Calu3 (cell line): Measurements from ENCODE around the gene NCBP3. TPM values are rescaled to one million over a fixed set of nuclear protein-coding genes. Genes with fewer than 3 reads are reported as not detected.

Source experiments
- BruUV-seq: library from RNA; stranded (reverse); fragments of 400-500 nt; replicated peaks from 2 replicates; lab custom pipeline; 2021; lab: Mats Ljungman, UMichigan
- CTCF ChIA-PET: fragments of 300-600 bp; sonication (Branson Sonifier 250); formaldehyde crosslinking; loops from one replicate; lab custom pipeline; 2022; ENCODE audit warnings: antibody characterized with exemption; lab: Charles Lee
- DNase-seq: peaks from one replicate; pipeline ENCODE4 v3.0.0; 2022
- H3K27ac Mint-ChIP-seq: one replicate; pipeline ENCODE4 v1.8.0; 2022; ENCODE audit warnings: mixed read lengths; ENCODE audit not compliant: unreplicated experiment
- H3K27me3 Mint-ChIP-seq: one replicate; pipeline ENCODE4 v1.8.0; 2022; ENCODE audit warnings: mixed read lengths; ENCODE audit not compliant: unreplicated experiment
- H3K36me3 Mint-ChIP-seq: one replicate; pipeline ENCODE4 v1.8.0; 2022; ENCODE audit warnings: mild to moderate bottlenecking, moderate library complexity, mixed read lengths; ENCODE audit not compliant: insufficient read depth, unreplicated experiment
- H3K4me1 Mint-ChIP-seq: one replicate; pipeline ENCODE4 v1.8.0; 2022; ENCODE audit warnings: mild to moderate bottlenecking, low read depth, mixed read lengths; ENCODE audit not compliant: unreplicated experiment
- H3K4me3 Mint-ChIP-seq: one replicate; pipeline ENCODE4 v1.8.0; 2022; ENCODE audit warnings: mild to moderate bottlenecking, low read depth, moderate library complexity, mixed read lengths; ENCODE audit not compliant: unreplicated experiment
- H3K9me3 Mint-ChIP-seq: one replicate; pipeline ENCODE4 v1.8.0; 2022; ENCODE audit warnings: low read depth, mixed read lengths; ENCODE audit not compliant: unreplicated experiment
- CTCF ChIP-seq: fragments of 200-600 bp; IDR thresholded peaks from one replicate; pipeline ENCODE4 v1.8.0; 2022; ENCODE audit warnings: antibody characterized with exemption; ENCODE audit not compliant: unreplicated experiment
- intact Hi-C: fragments of 100-400 bp; cut with micrococcal nuclease; formaldehyde crosslinking; loops from one replicate; pipeline ENCODE4 v1.10.0; 2022; ENCODE audit not compliant: unreplicated experiment
- total RNA-seq: library from RNA; stranded (reverse); gene quantifications from 2 replicates; pipeline ENCODE4 v1.2.3, GENCODE V29; 2022

The NCBP3 gene
- total RNA-seq, 1 experiment from 2014 or later, result 25.4 TPM

- intact Hi-C loops, result no loop called here
- no TSS peak for BruUV-seq
- CTCF ChIA-PET, result no interaction called here
Measured at GRCh38 chr17:3765981-3766380, 80.1 kb downstream of the NCBP3 start.

GRCh38 chr17:3763777-3764170 lies 82.3 kb downstream of the NCBP3 start:
- H3K27ac Mint-ChIP-seq, result no peak overlapping the region
- no TSS peak for BruUV-seq
- peaks cover 18% of the 10 kb centered on the region for H3K27me3 Mint-ChIP-seq
- no peaks in the 10 kb centered on the region for H3K9me3 Mint-ChIP-seq
- no peak overlapping the region for H3K4me3 Mint-ChIP-seq
- no peak for DNase-seq
- H3K36me3 Mint-ChIP-seq, result no peaks in the 10 kb centered on the region
- H3K4me1 Mint-ChIP-seq, result no peaks in the 10 kb centered on the region
- no peak for TF ChIP-seq CTCF
- intact Hi-C loops, result no loop called here
- CTCF ChIA-PET, result no interaction called here

More at GRCh38 chr17:3765981-3766380, 80.1 kb downstream of the NCBP3 start:
- Mint-ChIP-seq H3K9me3 (no peaks in the 10 kb centered on the region), H3K4me3 (no peak overlapping the region), H3K36me3 (no peaks in the 10 kb centered on the region), H3K27me3 (peaks cover 22% of the 10 kb centered on the region), H3K27ac (no peak overlapping the region), H3K4me1 (no peaks in the 10 kb centered on the region)
- DNase-seq, result no peak
- TF ChIP-seq CTCF, result no peak

GRCh38 chr17:3762922-3763776 lies 82.9 kb downstream of the NCBP3 start:
- CTCF ChIA-PET, result no interaction called here
- intact Hi-C loops, result no loop called here
- no peak for DNase-seq
- no peak overlapping the region for H3K4me3 Mint-ChIP-seq
- H3K27ac Mint-ChIP-seq, result no peak overlapping the region
- no TSS peak for BruUV-seq
- TF ChIP-seq CTCF, result no peak
- H3K27me3 Mint-ChIP-seq, result peaks cover 14% of the 10 kb centered on the region
- no peaks in the 10 kb centered on the region for H3K9me3 Mint-ChIP-seq
- H3K36me3 Mint-ChIP-seq, result no peaks in the 10 kb centered on the region
- H3K4me1 Mint-ChIP-seq, result no peaks in the 10 kb centered on the region

GRCh38 chr17:3761918-3762380 lies 84.1 kb downstream of the NCBP3 start:
- H3K4me1 Mint-ChIP-seq, result no peaks in the 10 kb centered on the region
- H3K9me3 Mint-ChIP-seq, result no peaks in the 10 kb centered on the region
- peaks cover 14% of the 10 kb centered on the region for H3K27me3 Mint-ChIP-seq
- no peak for TF ChIP-seq CTCF
- no TSS peak for BruUV-seq
- no peak for DNase-seq
- intact Hi-C loops, result no loop called here
- no peak overlapping the region for H3K27ac Mint-ChIP-seq
- no peaks in the 10 kb centered on the region for H3K36me3 Mint-ChIP-seq
- no peak overlapping the region for H3K4me3 Mint-ChIP-seq
- CTCF ChIA-PET, result interaction anchor here (0.7 kb wide), 1 partner anchor 231 kb away, joined by 6 read pairs; no protein-coding TSS in a partner anchor
